Mesendoderm (in vitro differentiated cells): ENCODE data around the gene FAM131A.

Experiments
- DNase-seq: peaks from one replicate; pipeline ENCODE4 v3.0.0; 2013
- H2AK5ac ChIP-seq: 2 replicates; pipeline ENCODE4 v1.6.1; 2013; ENCODE audit warnings: low read length, inconsistent platforms
- H2BK120ac ChIP-seq: 2 replicates; pipeline ENCODE4 v1.6.1; 2013; ENCODE audit warnings: low read depth, mild to moderate bottlenecking, low read length, moderate library complexity, mixed read lengths
- H2BK15ac ChIP-seq: replicated peaks from 2 replicates; pipeline ENCODE4 v1.6.1; 2013; ENCODE audit warnings: low read depth, mild to moderate bottlenecking, moderate library complexity
- H2BK5ac ChIP-seq: 2 replicates; pipeline ENCODE4 v1.6.1; 2013; ENCODE audit warnings: low read length, inconsistent platforms
- H3K18ac ChIP-seq: 2 replicates; pipeline ENCODE4 v1.6.1; 2013; ENCODE audit warnings: mild to moderate bottlenecking, low read length, mixed read lengths
- H3K23ac ChIP-seq: one replicate; pipeline ENCODE4 v1.6.1; 2013; ENCODE audit warnings: low read length
- H3K27ac ChIP-seq: 2 replicates; pipeline ENCODE4 v1.5.1; 2013; ENCODE audit warnings: low read depth, mild to moderate bottlenecking, inconsistent platforms, low read length, moderate library complexity
- H3K27me3 ChIP-seq: 2 replicates; pipeline ENCODE4 v1.6.1; 2013; ENCODE audit warnings: low read length, control low read depth, mild to moderate bottlenecking, inconsistent platforms; ENCODE audit not compliant: insufficient read depth, poor library complexity
- H3K36me3 ChIP-seq: 2 replicates; pipeline ENCODE4 v1.6.1; 2013; ENCODE audit warnings: low read length, inconsistent platforms; ENCODE audit not compliant: control insufficient read depth, insufficient read depth
- H3K4ac ChIP-seq: one replicate; pipeline ENCODE4 v1.6.1; 2013; ENCODE audit warnings: low read depth, mild to moderate bottlenecking, low read length, moderate library complexity
- H3K4me1 ChIP-seq: 2 replicates; pipeline ENCODE4 v1.6.1; 2013; ENCODE audit warnings: low read depth, low read length, inconsistent platforms; ENCODE audit not compliant: control insufficient read depth
- H3K4me2 ChIP-seq: 2 replicates; pipeline ENCODE4 v1.6.1; 2013; ENCODE audit warnings: low read length
- H3K4me3 ChIP-seq: 2 replicates; pipeline ENCODE4 v1.5.1; 2013; ENCODE audit warnings: mild to moderate bottlenecking, low read length
- H3K56ac ChIP-seq: one replicate; pipeline ENCODE4 v1.6.1; 2013; ENCODE audit warnings: low read length
- H3K79me1 ChIP-seq: 2 replicates; pipeline ENCODE4 v1.6.1; 2013; ENCODE audit warnings: low read length, inconsistent platforms
- H3K79me2 ChIP-seq: 2 replicates; pipeline ENCODE4 v1.6.1; 2013; ENCODE audit warnings: mild to moderate bottlenecking, low read length; ENCODE audit not compliant: control insufficient read depth, insufficient read depth
- H3K9ac ChIP-seq: 2 replicates; pipeline ENCODE4 v1.6.1; 2013; ENCODE audit warnings: low read length, inconsistent platforms
- H4K5ac ChIP-seq: one replicate; pipeline ENCODE4 v1.6.1; 2013; ENCODE audit warnings: low read length
- H4K8ac ChIP-seq: one replicate; pipeline ENCODE4 v1.6.1; 2013; ENCODE audit warnings: low read depth, mild to moderate bottlenecking, control low read depth, low read length, moderate library complexity
- WGBS: extraction: QIAGEN DNeasy Blood & Tissue Kit; methylation state at CpG from one replicate; pipeline ENCODE4 v1.1.7; 2013; ENCODE audit warnings: low lambda C conversion rate, missing lambda C conversion rate; ENCODE audit not compliant: insufficient coverage; ENCODE audit errors: extremely low coverage; 5-methylcytosine and 5-hydroxymethylcytosine counted together

Gene FAM131A

DNA sequence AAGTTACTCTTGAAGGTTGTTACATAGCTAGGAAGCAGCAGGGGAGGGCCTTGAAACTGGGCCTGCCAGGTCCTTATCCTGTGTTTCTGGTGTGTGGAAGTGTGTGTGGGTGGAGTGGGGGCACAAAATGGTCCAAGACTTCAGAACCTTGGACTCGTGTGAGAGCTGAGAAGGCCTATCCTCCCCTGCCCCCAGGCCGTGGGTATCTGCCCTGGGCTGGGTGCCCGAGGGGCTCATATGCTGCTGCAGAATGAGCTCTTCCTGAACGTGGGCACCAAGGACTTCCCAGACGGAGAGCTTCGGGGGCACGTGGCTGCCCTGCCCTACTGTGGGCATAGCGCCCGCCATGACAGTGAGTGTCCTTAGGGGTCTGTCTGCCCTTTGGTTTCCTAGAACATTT is 46.9 kb downstream of the FAM131A start:
- Histone ChIP-seq H2BK15ac (no peak overlapping the region), H3K4me3 (no peak overlapping the region), H3K4me2 (no peak overlapping the region), H3K4me1 (peaks cover 4% of the 10 kb centered on the region), H3K9ac (no peak overlapping the region), H3K79me2 (no peaks in the 10 kb centered on the region), H3K23ac (no peak overlapping the region), H2BK5ac (no peak overlapping the region), H4K5ac (no peak overlapping the region), H3K27me3 (peaks cover 8% of the 10 kb centered on the region), H2AK5ac (no peak overlapping the region), H3K27ac (no peak overlapping the region), H4K8ac (no peak overlapping the region), H3K79me1 (no peaks in the 10 kb centered on the region), H3K36me3 (no peaks in the 10 kb centered on the region), H3K56ac (no peak overlapping the region), H2BK120ac (no peak overlapping the region), H3K4ac (no peak overlapping the region), H3K18ac (no peak overlapping the region)
- WGBS, result no CpG with 5 or more reads among the region's 9 CpGs
- DNase-seq, result no peak

DNA sequence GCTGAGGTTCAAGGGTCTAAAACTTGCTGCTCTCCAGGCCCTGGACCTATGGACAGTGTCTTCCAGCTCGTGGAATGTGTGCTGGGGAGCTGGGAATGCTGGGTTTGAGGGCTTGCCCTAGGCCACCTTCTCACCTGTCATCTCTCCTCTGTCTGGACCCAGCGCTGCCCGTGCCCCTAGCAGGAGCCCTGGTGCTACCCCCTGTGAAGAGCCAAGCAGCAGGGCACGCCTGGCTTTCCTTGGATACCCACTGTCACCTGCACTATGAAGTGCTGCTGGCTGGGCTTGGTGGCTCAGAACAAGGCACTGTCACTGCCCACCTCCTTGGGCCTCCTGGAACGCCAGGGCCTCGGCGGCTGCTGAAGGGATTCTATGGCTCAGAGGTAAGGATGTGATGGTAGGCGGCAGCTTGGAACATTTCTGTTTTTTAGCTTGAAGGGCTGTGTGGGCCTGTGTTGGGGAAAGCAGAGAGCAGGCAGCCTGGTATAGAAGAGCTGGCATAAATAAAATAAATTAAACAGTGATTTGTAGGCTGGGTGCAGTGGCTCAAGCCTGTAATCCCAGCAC is 47.5 kb downstream of the FAM131A start:
- no peaks in the 10 kb centered on the region for H3K36me3 ChIP-seq
- no peak for DNase-seq
- WGBS, result no CpG with 5 or more reads among the region's 8 CpGs
- H3K4me1 ChIP-seq, result peaks cover 4% of the 10 kb centered on the region
- no peak overlapping the region for H3K4me2 ChIP-seq
- H4K8ac ChIP-seq, result no peak overlapping the region
- H4K5ac ChIP-seq, result no peak overlapping the region
- H3K18ac ChIP-seq, result no peak overlapping the region
- no peak overlapping the region for H3K23ac ChIP-seq
- H3K27me3 ChIP-seq, result peaks cover 8% of the 10 kb centered on the region
- H2BK5ac ChIP-seq, result no peak overlapping the region
- H3K9ac ChIP-seq, result no peak overlapping the region
- H2BK15ac ChIP-seq, result no peak overlapping the region
- no peaks in the 10 kb centered on the region for H3K79me1 ChIP-seq
- H3K4ac ChIP-seq, result no peak overlapping the region
- H2BK120ac ChIP-seq, result no peak overlapping the region
- no peak overlapping the region for H3K4me3 ChIP-seq
- H3K79me2 ChIP-seq, result no peaks in the 10 kb centered on the region
- no peak overlapping the region for H3K56ac ChIP-seq
- H3K27ac ChIP-seq, result no peak overlapping the region
- H2AK5ac ChIP-seq, result no peak overlapping the region

DNA sequence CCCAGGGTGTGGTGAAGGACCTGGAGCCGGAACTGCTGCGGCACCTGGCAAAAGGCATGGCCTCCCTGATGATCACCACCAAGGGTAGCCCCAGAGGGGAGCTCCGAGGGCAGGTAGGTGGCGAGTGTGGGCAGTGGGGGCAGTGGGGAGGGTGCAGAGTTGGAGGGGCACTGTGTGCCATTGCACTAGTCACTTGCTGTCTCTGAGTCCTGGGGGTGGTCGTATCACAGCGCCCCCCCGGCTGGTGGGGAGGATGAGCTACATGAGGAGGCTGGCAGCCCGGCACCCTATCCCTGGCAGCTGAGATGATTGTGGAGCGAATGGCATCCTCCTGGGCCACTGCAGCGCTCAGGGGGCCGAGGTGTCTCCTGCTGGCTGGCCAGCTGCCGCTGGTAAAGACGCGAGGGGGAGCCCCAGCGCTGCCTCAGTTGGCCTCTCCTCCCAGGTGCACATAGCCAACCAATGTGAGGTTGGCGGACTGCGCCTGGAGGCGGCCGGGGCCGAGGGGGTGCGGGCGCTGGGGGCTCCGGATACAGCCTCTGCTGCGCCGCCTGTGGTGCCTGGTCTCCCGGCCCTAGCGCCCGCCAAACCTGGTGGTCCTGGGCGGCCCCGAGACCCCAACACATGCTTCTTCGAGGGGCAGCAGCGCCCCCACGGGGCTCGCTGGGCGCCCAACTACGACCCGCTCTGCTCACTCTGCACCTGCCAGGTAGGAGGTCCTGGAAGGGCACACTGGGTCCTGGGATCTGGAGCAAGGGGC is 48.8 kb downstream of the FAM131A start:
- H3K4me2 ChIP-seq, result no peak overlapping the region
- H3K27ac ChIP-seq, result no peak overlapping the region
- H3K4me3 ChIP-seq, result no peak overlapping the region
- no peak overlapping the region for H2BK5ac ChIP-seq
- no peak overlapping the region for H3K56ac ChIP-seq
- H3K36me3 ChIP-seq, result no peaks in the 10 kb centered on the region
- DNase-seq, result no peak
- H4K5ac ChIP-seq, result no peak overlapping the region
- H3K23ac ChIP-seq, result no peak overlapping the region
- no peak overlapping the region for H4K8ac ChIP-seq
- peaks cover under 1% of the 10 kb centered on the region for H3K27me3 ChIP-seq
- no CpG with 5 or more reads among the region's 37 CpGs for WGBS
- no peak overlapping the region for H3K9ac ChIP-seq
- no peak overlapping the region for H2AK5ac ChIP-seq
- no peak overlapping the region for H2BK15ac ChIP-seq
- H2BK120ac ChIP-seq, result no peak overlapping the region
- H3K4ac ChIP-seq, result no peak overlapping the region
- H3K4me1 ChIP-seq, result no peaks in the 10 kb centered on the region
- H3K79me1 ChIP-seq, result no peaks in the 10 kb centered on the region
- no peak overlapping the region for H3K18ac ChIP-seq
- no peaks in the 10 kb centered on the region for H3K79me2 ChIP-seq

DNA sequence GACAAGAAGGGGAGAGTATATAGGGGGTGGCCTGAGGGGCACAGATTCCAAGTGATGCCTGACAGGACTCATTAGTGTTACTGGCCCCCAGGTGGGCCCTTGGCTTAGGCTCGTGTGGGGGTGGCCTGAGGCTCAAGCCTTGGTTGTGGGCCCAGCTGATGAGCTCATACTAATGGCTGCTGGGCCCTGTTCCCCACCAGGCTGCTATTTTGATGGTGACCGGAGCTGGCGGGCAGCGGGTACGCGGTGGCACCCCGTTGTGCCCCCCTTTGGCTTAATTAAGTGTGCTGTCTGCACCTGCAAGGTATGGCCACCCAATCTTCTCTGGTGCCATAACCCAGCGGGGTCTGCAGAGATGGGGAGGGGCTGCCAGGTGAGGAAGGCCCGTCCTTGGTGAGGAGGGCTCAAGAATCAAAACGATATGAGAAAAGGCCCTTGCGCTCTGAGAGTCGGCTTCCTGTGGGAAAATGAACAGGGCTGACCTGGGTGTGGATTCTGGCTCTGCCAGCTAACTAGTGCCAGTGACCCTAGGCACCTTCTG is 49.8 kb downstream of the FAM131A start:
- Histone ChIP-seq H3K27me3 (no peaks in the 10 kb centered on the region), H3K36me3 (no peaks in the 10 kb centered on the region), H3K4ac (no peak overlapping the region), H3K79me1 (no peaks in the 10 kb centered on the region), H3K56ac (no peak overlapping the region), H3K4me1 (no peaks in the 10 kb centered on the region), H3K4me3 (no peak overlapping the region), H3K27ac (no peak overlapping the region), H3K23ac (no peak overlapping the region), H2AK5ac (no peak overlapping the region), H4K5ac (no peak overlapping the region), H2BK5ac (no peak overlapping the region), H3K18ac (no peak overlapping the region), H3K79me2 (no peaks in the 10 kb centered on the region), H3K9ac (no peak overlapping the region), H2BK15ac (no peak overlapping the region), H4K8ac (no peak overlapping the region), H3K4me2 (no peak overlapping the region), H2BK120ac (no peak overlapping the region)
- no CpG with 5 or more reads among the region's 12 CpGs for WGBS
- DNase-seq, result no peak

DNA sequence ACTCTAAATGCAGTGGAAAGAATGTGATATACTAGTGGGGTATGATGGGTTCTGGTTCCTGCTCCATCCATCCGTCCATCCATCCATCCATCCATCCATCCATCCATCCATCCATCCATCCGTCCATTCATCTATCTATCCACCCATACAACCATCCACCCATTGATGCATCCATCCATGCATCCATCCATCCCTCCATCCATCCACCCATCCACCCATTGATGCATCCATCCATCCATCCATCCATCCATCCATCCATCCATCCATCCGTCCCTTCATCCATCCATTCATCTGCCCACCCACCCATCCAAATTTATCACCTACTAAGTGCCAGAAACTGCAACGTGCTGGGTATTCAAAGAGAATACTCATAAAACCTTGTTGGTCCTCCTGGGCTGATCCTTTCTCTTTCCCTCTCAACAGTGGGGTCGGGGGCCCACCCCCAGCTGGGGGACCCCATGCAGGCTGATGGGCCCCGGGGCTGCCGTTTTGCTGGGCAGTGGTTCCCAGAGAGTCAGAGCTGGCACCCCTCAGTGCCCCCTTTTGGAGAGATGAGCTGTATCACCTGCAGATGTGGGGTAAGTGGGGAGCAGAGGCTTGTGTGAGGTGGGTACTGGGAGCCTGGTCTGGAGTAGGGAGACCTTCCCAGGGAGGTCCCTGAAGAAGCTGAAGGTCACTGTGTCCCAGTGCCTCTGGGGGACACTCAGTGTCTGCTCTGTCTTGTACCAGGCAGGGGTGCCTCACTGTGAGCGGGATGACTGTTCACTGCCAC is 51.0 kb downstream of the FAM131A start:
- no peak overlapping the region for H4K8ac ChIP-seq
- H2AK5ac ChIP-seq, result no peak overlapping the region
- no peak overlapping the region for H3K4ac ChIP-seq
- no peak overlapping the region for H3K18ac ChIP-seq
- H3K4me2 ChIP-seq, result no peak overlapping the region
- H3K4me3 ChIP-seq, result no peak overlapping the region
- no peak overlapping the region for H2BK5ac ChIP-seq
- no peak overlapping the region for H3K23ac ChIP-seq
- H3K9ac ChIP-seq, result no peak overlapping the region
- DNase-seq, result no peak
- H4K5ac ChIP-seq, result no peak overlapping the region
- H3K27me3 ChIP-seq, result no peaks in the 10 kb centered on the region
- H3K56ac ChIP-seq, result no peak overlapping the region
- WGBS, result no CpG with 5 or more reads among the region's 8 CpGs
- no peak overlapping the region for H2BK15ac ChIP-seq
- H3K79me1 ChIP-seq, result no peaks in the 10 kb centered on the region
- H3K4me1 ChIP-seq, result no peaks in the 10 kb centered on the region
- no peaks in the 10 kb centered on the region for H3K36me3 ChIP-seq
- no peak overlapping the region for H3K27ac ChIP-seq
- no peak overlapping the region for H2BK120ac ChIP-seq
- H3K79me2 ChIP-seq, result no peaks in the 10 kb centered on the region
